IPS DF 19.7 (cell line): ENCODE data around the gene NPSR1.
"Not testable (repeated sequence)": the region's sequence is repeated elsewhere in the genome, so short reads cannot be mapped to it uniquely, and the experiment has no call there.

Experiments used
- DNase-seq: peaks from one replicate; pipeline ENCODE4 v3.0.0-alpha.2; 2013; ENCODE audit warnings: low read depth, low spot score

The NPSR1 gene

GRCh38 chr7:34835901-34836600, 178.0 kb downstream of the NPSR1 start:
- no peak for DNase-seq

- no peak for DNase-seq
These were observed 179.3 kb downstream of the NPSR1 start for GRCh38 chr7:34837316-34837715.

GRCh38 chr7:34837801-34838201, 179.8 kb downstream of the NPSR1 start:
- DNase-seq, result no peak

- no peak for DNase-seq
These were observed 180.3 kb downstream of the NPSR1 start for GRCh38 chr7:34838329-34838728.

- DNase-seq, result no peak
These were observed 181.6 kb downstream of the NPSR1 start for GRCh38 chr7:34839645-34840044.

- no peak for DNase-seq
These were observed 182.3 kb downstream of the NPSR1 start for GRCh38 chr7:34840176-34840785.

- DNase-seq, result no peak
These were observed 183.3 kb downstream of the NPSR1 start for GRCh38 chr7:34841326-34841725.

- DNase-seq, result no peak
These were observed 184.8 kb downstream of the NPSR1 start for GRCh38 chr7:34842782-34843181.

- no peak for DNase-seq
These were observed 186.4 kb downstream of the NPSR1 start for GRCh38 chr7:34844406-34844805.

- DNase-seq, result no peak
These were observed 187.1 kb downstream of the NPSR1 start for GRCh38 chr7:34844936-34845665.

- no peak for DNase-seq
These were observed 187.8 kb downstream of the NPSR1 start for GRCh38 chr7:34845666-34846361.

GRCh38 chr7:34846976-34847375, 189.0 kb downstream of the NPSR1 start:
- no peak for DNase-seq

- DNase-seq, result no peak
These were observed 190.7 kb downstream of the NPSR1 start for GRCh38 chr7:34848670-34849069.

- no peak for DNase-seq
These were observed 191.3 kb downstream of the NPSR1 start for GRCh38 chr7:34849163-34849960.

GRCh38 chr7:34849986-34850385, 192.0 kb downstream of the NPSR1 start:
- DNase-seq, result no peak

GRCh38 chr7:34850681-34851080, 192.7 kb downstream of the NPSR1 start:
- no peak for DNase-seq

- no peak for DNase-seq
These were observed 193.4 kb downstream of the NPSR1 start for GRCh38 chr7:34851431-34851830.

- DNase-seq, result not testable (repeated sequence)
These were observed 200.4 kb downstream of the NPSR1 start for GRCh38 chr7:34858444-34858843.

GRCh38 chr7:34859281-34859680, 201.3 kb downstream of the NPSR1 start:
- DNase-seq, result not testable (repeated sequence)

- not testable (repeated sequence) for DNase-seq
These were observed 208.2 kb downstream of the NPSR1 start for GRCh38 chr7:34866222-34866621.

- DNase-seq, result not testable (repeated sequence)
These were observed 209.3 kb downstream of the NPSR1 start for GRCh38 chr7:34867341-34867740.
